ENCODE results near the gene BCDIN3D. TPM values are rescaled to one million over a fixed set of nuclear protein-coding genes. Genes with fewer than 3 reads are reported as not detected.

The BCDIN3D gene
- total RNA-seq, 1 experiment from 2014 or later, result 3.3 TPM

DNA sequence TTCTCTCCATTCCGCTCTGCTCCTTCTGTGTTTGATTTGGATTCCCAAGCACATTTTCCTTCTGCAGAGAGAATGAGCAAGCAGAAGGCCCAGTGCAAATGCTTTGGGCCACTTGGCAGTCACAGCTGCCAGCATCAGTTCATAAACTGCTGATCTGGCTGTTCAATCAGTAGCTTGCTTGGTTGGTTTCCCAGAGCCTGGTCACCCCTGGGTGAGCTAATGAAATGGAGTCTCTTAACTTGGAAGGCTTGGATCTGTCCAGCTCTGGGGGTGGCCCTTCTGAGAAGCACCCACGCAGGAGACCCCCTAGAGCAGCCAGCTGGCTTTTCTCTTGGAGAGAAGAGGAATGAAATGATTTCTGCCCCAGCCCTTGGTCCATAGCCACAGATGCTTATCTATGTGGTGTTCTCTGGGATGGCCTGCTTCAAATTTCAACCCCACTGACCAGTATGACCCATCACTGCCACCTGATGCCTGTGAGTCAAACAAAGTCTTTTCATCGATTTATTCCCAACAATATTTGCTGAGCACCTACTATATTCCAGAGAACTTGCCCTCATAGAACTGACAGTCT lies 30.5 kb upstream of the BCDIN3D start:
- Histone ChIP-seq H4K8ac (replicated peaks; ENCODE audit: insufficient read length, low read depth, low read length) (no peak overlapping the region), H3K18ac (ENCODE audit: insufficient read length, low read depth, low read length) (no peak overlapping the region), H2BK20ac (ENCODE audit: low read depth, low read length, poor library complexity, severe bottlenecking) (no peak overlapping the region), H3K23me2 (ENCODE audit: insufficient read length, low read depth, low read length, poor library complexity, severe bottlenecking) (no peaks in the 10 kb centered on the region), H3K4me2 (ENCODE audit: insufficient read depth, insufficient read length, low read length) (no peak overlapping the region), H3K79me2 (ENCODE audit: insufficient read depth, low read length) (no peaks in the 10 kb centered on the region), H4K20me1 (ENCODE audit: control insufficient read depth, insufficient read depth, insufficient read length) (no peaks in the 10 kb centered on the region), H3K4me1 (ENCODE audit: insufficient read depth, low read length) (no peaks in the 10 kb centered on the region), H3K56ac (ENCODE audit: insufficient read length, low read depth, low read length) (no peak overlapping the region), H2BK12ac (ENCODE audit: insufficient read length, low read depth, low read length) (no peak overlapping the region), H3T11ph (ENCODE audit: low read length) (no peak overlapping the region), H2BK5ac (ENCODE audit: insufficient read length, low read length) (no peak overlapping the region), H3K4ac (ENCODE audit: low read depth, low read length) (no peak overlapping the region), H2BK120ac (ENCODE audit: low read depth, low read length, poor library complexity, severe bottlenecking) (no peak overlapping the region), H4K91ac (ENCODE audit: insufficient read length, low read depth, low read length) (no peak overlapping the region), H2BK15ac (ENCODE audit: low read depth, low read length) (no peak overlapping the region), H3K27ac (ENCODE audit: insufficient read length, low read depth, low read length) (no peak overlapping the region), H3K9ac (ENCODE audit: extremely low read depth, insufficient read length, low read length) (no peak overlapping the region), H3K27me3 (ENCODE audit: insufficient read depth, low read length) (no peaks in the 10 kb centered on the region; the same call in 1 of the 2 replicates), H3K14ac (ENCODE audit: insufficient read depth, low read length) (no peak overlapping the region), H4K5ac (ENCODE audit: insufficient read length, low read depth, low read length) (no peak overlapping the region), H2AFZ (ENCODE audit: low read length) (no peak overlapping the region), H2AK5ac (ENCODE audit: insufficient read length, low read length) (no peak overlapping the region), H3K23ac (ENCODE audit: insufficient read length, low read depth, low read length) (no peak overlapping the region), H3K79me1 (ENCODE audit: insufficient read depth, low read depth, low read length, poor library complexity, severe bottlenecking) (no peaks in the 10 kb centered on the region), H3K9me3 (ENCODE audit: control insufficient read depth, low read depth, low read length) (no peaks in the 10 kb centered on the region)
- H3K27ac Mint-ChIP-seq, result no peak overlapping the region
- H3K36me3 Mint-ChIP-seq (ENCODE audit: insufficient read depth in 1 of 3, low read depth in 3 of 3), result peaks cover 0 to under 1% (median 0%) of the 10 kb centered on the region in 3 experiments; a peak in 2 of 7 replicates
- no CpG with 5 or more reads among the region's 3 CpGs for WGBS (ENCODE audit: extremely low coverage, insufficient read length, low lambda C conversion rate)
- peaks cover 2% of the 10 kb centered on the region for H3K27me3 Mint-ChIP-seq (ENCODE audit: low read depth)
- H3K4me3 Mint-ChIP-seq, result no peak overlapping the region
- DNase-seq, result peak; percentile 9
- peaks cover 0 to 2% of the 10 kb centered on the region in 2 experiments; a peak in 1 of 4 replicates for H3K4me1 Mint-ChIP-seq
- TF ChIP-seq, protein P1, sequence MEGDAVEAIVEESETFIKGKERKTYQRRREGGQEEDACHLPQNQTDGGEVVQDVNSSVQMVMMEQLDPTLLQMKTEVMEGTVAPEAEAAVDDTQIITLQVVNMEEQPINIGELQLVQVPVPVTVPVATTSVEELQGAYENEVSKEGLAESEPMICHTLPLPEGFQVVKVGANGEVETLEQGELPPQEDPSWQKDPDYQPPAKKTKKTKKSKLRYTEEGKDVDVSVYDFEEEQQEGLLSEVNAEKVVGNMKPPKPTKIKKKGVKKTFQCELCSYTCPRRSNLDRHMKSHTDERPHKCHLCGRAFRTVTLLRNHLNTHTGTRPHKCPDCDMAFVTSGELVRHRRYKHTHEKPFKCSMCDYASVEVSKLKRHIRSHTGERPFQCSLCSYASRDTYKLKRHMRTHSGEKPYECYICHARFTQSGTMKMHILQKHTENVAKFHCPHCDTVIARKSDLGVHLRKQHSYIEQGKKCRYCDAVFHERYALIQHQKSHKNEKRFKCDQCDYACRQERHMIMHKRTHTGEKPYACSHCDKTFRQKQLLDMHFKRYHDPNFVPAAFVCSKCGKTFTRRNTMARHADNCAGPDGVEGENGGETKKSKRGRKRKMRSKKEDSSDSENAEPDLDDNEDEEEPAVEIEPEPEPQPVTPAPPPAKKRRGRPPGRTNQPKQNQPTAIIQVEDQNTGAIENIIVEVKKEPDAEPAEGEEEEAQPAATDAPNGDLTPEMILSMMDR (conservative IDR thresholded peaks at IDR 0.05), result no peak
- H3K9me3 Mint-ChIP-seq, result peaks cover 7 to 8% of the 10 kb centered on the region in 2 experiments
